GM12801 (cell line): ENCODE results near the gene NDUFAF3.

Source experiments
- CTCF ChIP-seq: IDR thresholded peaks from one replicate; pipeline ENCODE4 v1.5.1; 2011; ENCODE audit warnings: control low read depth; ENCODE audit not compliant: insufficient read length; ENCODE audit errors: extremely low read depth

Gene NDUFAF3

GRCh38 chr3:49028298-49028672 lies 6.4 kb downstream of the NDUFAF3 start:
- TF ChIP-seq CTCF: no peak

- no peak for TF ChIP-seq CTCF
These were observed 7.0 kb downstream of the NDUFAF3 start, which contains the start of gene IMPDH2 for GRCh38 chr3:49028673-49029562. Gene IMPDH2 (minus strand): TSS chr3:49029398. CDS start chr3:49029350, 48 bp downstream.

GRCh38 chr3:49029563-49029884 lies 7.6 kb downstream of the NDUFAF3 start:
- TF ChIP-seq CTCF: no peak

GRCh38 chr3:49030321-49030720 lies 8.4 kb downstream of the NDUFAF3 start:
- TF ChIP-seq CTCF: no peak

GRCh38 chr3:49032646-49033304 lies 10.9 kb downstream of the NDUFAF3 start:
- no peak for TF ChIP-seq CTCF

- TF ChIP-seq CTCF: no peak
These were observed 12.7 kb downstream of the NDUFAF3 start for GRCh38 chr3:49034650-49035049.

GRCh38 chr3:49035281-49035680 lies 13.4 kb downstream of the NDUFAF3 start:
- TF ChIP-seq CTCF: no peak
